ENCODE measurements around the gene ZRSR2. TPM values are rescaled to one million over a fixed set of nuclear protein-coding genes. Genes with fewer than 3 reads are reported as not detected.

Gene ZRSR2
- total and polyA plus RNA-seq, 2 of the 8 experiments (the other 6 are each of a cell fraction or from before 2014, with no cell fraction given), result 3.9 to 6.9 TPM

DNA sequence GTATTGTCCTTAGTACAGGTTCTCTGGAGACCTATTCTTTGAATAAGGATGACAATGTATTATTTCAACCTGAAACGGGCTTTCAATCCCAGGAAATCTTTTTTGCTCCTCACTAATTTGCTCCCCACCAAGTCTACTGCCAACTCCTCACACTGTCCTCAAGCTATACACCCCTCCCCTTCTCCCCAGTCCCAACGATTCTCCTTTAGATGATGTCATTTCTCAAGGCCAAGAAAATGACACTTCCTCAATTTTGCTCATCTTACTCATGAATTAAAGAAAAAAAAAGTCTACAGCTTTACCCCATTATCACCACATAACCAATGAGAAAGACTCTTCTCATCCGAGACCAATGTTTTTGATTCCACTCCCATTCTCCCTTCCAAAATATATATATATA is 43.8 kb downstream of the ZRSR2 start:
- CTCF ChIA-PET (ENCODE audit: partially characterized antibody), result no interaction called here
- H3K79me2 ChIP-seq (ENCODE audit: control insufficient read depth in 1 of 2, insufficient read depth in 2 of 2, low read length in 2 of 2), result peaks cover 0 to 47% of the 10 kb centered on the region in 2 experiments; a peak in 2 of 4 replicates
- no peak for FAIRE-seq

More for the DNA sequence above, 43.8 kb downstream of the ZRSR2 start:
- Histone ChIP-seq H3K4me3 (ENCODE audit: extremely low read depth in 1 of 4, insufficient read depth in 2 of 4, low read depth in 3 of 4, low read length in 4 of 4) (no peak overlapping the region), H3K56ac (replicated peaks; ENCODE audit: insufficient read length, low read depth, low read length) (no peak overlapping the region), H3K79me1 (ENCODE audit: low read depth, low read length) (no peaks in the 10 kb centered on the region), H4K20me1 (replicated peaks in 1 of 2; ENCODE audit: control insufficient read depth in 1 of 2, insufficient read depth in 2 of 2, low read length in 2 of 2) (peaks cover 0 to 2% of the 10 kb centered on the region in 2 experiments), H3K4me1 (replicated peaks in 1 of 4; ENCODE audit: control insufficient read depth in 3 of 4, insufficient read depth in 4 of 4, low read length in 3 of 4) (peaks cover 0 to 2% (median 0%) of the 10 kb centered on the region in 4 experiments; a peak in 2 of 7 replicates), H4K8ac (ENCODE audit: extremely low read depth, insufficient read depth, low read length) (no peak overlapping the region), H3K9me3 (ENCODE audit: insufficient read depth in 2 of 2, low read depth in 1 of 2, low read length in 1 of 2) (no peaks in the 10 kb centered on the region), H2AFZ (ENCODE audit: low read length) (no peak overlapping the region), H2BK15ac (ENCODE audit: low read length) (no peak overlapping the region), H3K27ac (ENCODE audit: low read depth, low read length) (no peak overlapping the region), H2BK12ac (ENCODE audit: low read depth, low read length) (no peak overlapping the region), H3K18ac (ENCODE audit: extremely low read depth, low read length) (no peak overlapping the region), H3K9ac (replicated peaks in 1 of 4; ENCODE audit: extremely low read depth in 1 of 4, low read depth in 3 of 4, low read length in 3 of 4) (no peak overlapping the region), H3K14ac (ENCODE audit: insufficient read length) (no peak overlapping the region), H2AK5ac (ENCODE audit: low read depth, low read length) (no peak overlapping the region), H3K36me3 (ENCODE audit: control insufficient read depth in 2 of 4, insufficient read depth in 4 of 4, low read length in 3 of 4) (peaks cover 0 to 67% (median 3%) of the 10 kb centered on the region in 4 experiments; a peak in 3 of 8 replicates), H4K5ac (ENCODE audit: insufficient read length, low read depth, low read length) (no peak overlapping the region), H2BK5ac (ENCODE audit: low read depth, low read length) (no peak overlapping the region), H3K23ac (ENCODE audit: insufficient read length) (no peak overlapping the region), H2BK20ac (ENCODE audit: low read length) (no peak overlapping the region), H2BK120ac (replicated peaks; ENCODE audit: low read depth, low read length) (no peak overlapping the region), H3K27me3 (replicated peaks in 1 of 4; ENCODE audit: control insufficient read depth in 3 of 4, extremely low read depth in 1 of 4, insufficient read depth in 3 of 4, low read length in 3 of 4) (no peaks in the 10 kb centered on the region), H3K23me2 (ENCODE audit: low read depth, low read length) (no peaks in the 10 kb centered on the region), H4K91ac (replicated peaks; ENCODE audit: insufficient read length, low read length) (no peak overlapping the region), H3K4ac (replicated peaks; ENCODE audit: insufficient read length, low read depth, low read length) (no peak overlapping the region), H3K4me2 (ENCODE audit: insufficient read depth in 1 of 2, low read depth in 2 of 2, low read length in 2 of 2) (no peak overlapping the region)
- POLR2A ChIA-PET (ENCODE audit: partially characterized antibody), result no interaction called here
- TF ChIP-seq BCL11A (IDR thresholded peaks at IDR 0.05; ENCODE audit: low read depth in 2 of 2, low read length in 2 of 2) (no peak), TEAD4 (IDR thresholded peaks at IDR 0.05; ENCODE audit: low read depth, low read length) (no peak), POLR2A (IDR thresholded peaks at IDR 0.05; ENCODE audit: control extremely low read depth in 1 of 2, low read depth in 2 of 2, low read length in 2 of 2) (no peak), RFX5 (IDR thresholded peaks at IDR 0.05; ENCODE audit: borderline replicate concordance, low read depth, low read length) (no peak), KDM5A (IDR thresholded peaks at IDR 0.05; ENCODE audit: low read length) (no peak)
- 65% methylated on average over 3 of the region's 3 CpGs; no CpG with 5 or more reads in 1 of the 2 experiments for WGBS, 2 experiments (ENCODE audit: extremely low coverage in 1 of 2, insufficient coverage in 1 of 2, insufficient read length in 1 of 2, insufficient replicate concordance in 2 of 2, low coverage in 1 of 2, low lambda C conversion rate in 2 of 2, missing lambda C conversion rate in 1 of 2)
- DNase-seq (ENCODE audit: low read depth in 1 of 2, low spot score in 2 of 2), result no peak

Data from H1 (cell line).